ENCODE results near the gene PRDM10.
"Not testable (repeated sequence)": the region's sequence is repeated elsewhere in the genome, so short reads cannot be mapped to it uniquely, and the experiment has no call there.

The PRDM10 gene

DNA sequence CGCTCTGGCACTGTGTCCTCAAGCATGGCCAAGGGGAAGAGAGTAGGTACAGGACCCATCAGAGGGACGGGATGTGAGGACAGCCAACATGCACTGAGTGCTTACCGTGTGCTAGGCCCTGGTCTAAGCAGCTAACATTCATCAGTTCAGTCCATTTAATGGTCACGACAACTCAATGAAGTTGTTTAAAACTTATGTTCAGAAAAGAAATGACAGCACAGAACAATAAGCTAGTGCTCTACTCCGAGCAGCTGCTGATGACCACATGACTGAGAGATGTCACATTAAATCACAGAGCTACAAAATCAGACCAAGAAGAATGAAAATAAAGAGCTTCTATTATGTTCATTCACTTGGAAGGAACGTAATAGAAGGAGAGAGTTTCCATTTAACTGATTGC lies 26.3 kb downstream of the PRDM10 start:
- DNase-seq (ENCODE audit: low read depth in 2 of 2), result no peak

- DNase-seq (ENCODE audit: low read depth in 2 of 2), result no peak
Observed at GRCh38 chr11:129975543-129975942, 27.1 kb downstream of the PRDM10 start.

GRCh38 chr11:129974672-129975071 lies 28.0 kb downstream of the PRDM10 start:
- DNase-seq (ENCODE audit: low read depth in 2 of 2), result no peak

GRCh38 chr11:129974237-129974636 lies 28.4 kb downstream of the PRDM10 start:
- DNase-seq (ENCODE audit: low read depth in 2 of 2), result no peak

DNA sequence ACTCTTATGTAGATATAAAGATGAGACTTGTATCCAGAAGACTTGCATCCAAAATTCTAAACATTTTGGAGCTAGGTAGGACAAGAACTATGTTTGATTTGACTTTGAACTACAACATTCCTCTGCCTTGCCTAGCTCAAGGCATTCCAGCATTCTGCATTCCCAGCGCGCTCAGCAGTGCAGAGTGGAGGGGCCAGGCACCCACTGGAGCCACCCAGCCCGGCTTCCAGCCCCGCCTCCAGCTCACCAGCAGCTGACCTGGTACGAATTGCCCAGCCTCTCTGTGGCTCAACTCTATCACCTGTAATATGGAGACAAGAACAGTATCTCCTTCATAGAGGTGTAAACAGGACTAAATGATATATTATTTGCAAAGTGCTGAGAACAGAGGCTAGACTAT lies 28.8 kb downstream of the PRDM10 start:
- no peak for DNase-seq (ENCODE audit: low read depth in 2 of 2)

DNA sequence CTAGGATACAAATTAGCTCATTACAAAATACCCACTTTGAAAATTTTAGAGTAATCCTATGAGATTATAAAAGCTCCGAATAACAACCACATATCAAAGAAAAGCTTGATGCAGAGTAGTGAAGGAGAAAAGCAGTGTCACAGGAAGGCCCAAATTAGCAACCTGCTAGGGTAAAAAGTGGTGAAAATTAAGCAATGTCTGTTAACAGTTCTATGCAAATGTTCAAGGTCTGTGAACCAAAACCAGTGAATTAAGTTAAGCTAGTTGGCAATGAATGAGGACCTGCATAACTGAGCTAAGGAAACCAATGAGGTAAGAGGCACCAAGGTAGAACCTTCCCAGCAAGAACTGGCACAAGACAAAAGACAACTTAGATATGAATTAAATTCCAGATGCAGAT lies 29.6 kb downstream of the PRDM10 start:
- DNase-seq (ENCODE audit: low read depth in 2 of 2), result no peak

DNA sequence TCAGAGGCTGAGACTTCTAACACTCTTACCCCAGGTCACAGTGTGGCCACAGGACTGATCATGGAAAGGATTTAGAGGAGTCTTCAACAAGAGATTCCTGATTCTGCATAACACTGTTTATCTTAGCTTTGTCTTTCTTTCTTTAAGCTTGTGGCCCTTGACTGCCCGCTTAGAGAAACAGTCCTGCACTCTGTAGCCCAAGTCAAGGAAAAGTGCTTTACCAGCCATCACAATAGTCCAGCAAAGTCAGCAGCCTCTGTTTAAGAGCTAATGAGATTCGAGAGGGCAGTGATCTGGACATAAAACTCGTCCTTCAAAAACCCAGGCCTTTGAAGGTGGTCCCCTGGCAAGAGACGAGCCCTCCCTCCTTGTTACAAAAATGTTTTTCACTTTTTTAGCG lies 30.0 kb downstream of the PRDM10 start:
- no peak for DNase-seq (ENCODE audit: low read depth in 2 of 2)

DNA sequence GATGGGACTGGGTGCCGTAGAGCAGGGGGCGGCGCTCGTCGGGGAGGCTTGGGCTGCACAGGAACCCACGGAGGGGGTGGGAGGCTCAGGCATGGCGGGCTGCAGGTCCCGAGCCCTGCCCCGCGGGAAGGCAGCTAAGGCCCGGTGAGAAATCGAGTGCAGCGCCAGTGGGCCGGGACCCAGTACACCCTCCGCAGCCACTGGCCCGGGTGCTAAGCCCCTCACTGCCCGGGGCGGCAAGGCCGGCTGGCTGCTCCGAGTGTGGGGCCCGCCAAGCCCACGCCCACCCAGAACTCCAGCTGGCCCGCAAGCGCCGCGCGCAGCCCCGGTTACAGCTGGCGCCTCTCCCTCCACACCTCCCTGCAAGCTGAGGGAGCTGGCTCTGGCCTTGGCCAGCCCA lies 30.8 kb downstream of the PRDM10 start:
- not testable (repeated sequence) for DNase-seq (ENCODE audit: low read depth in 2 of 2)

DNA sequence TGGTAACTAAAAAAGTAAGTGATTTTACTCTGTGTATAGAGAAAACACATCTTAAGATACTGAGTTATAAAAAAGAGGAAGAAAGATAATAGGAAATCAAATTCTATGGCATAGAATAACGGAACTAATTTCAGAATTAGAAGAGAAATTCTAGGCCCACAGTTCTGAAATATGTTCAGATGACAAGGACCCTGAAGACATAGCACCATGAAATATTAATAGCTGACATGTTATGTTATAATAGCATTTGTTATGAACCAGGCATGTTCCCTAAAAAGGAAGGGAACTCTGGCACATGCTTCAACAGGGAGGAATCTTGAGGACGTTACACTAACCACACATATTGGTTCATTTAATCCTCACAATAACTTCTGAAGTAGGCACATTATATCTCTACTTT lies 32.7 kb downstream of the PRDM10 start:
- DNase-seq (ENCODE audit: low read depth in 2 of 2), result no peak

DNA sequence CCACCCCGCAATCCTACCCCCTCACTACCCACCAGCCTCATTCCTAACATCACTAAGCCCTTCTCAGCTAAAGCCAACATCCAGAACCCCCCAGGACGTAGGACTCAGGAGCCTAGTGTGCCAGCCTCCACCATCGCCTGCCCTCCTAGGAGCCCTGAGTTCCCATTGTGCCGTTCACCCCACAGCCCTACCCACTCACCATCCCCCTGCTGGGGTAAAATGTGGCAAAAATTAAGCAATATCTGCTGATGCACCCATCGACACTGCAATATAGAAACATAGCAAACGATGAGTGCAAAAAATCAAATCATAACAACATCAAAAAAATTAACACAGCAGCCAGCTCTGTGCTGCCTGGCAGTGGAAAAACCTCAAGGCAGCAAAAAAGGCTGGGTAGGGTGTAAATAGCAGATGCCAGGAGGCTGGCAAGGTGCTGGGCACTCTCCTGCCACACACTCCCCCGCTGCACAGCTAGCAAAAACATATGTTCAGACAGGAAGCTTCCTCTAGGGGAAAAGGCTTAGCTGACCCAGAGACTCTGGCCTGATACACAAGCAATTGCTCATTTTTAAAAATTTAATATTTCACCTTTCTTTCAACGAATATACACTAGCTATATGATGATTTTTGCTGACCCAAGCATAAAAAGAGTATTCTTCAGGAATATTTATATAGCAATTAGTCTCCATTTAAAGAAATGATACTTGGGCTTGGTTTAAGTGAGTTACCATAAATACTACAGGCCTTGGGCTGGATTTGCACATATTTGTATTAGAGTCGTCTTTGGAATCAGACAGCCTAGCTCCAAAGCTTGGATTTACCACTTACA lies 33.8 kb downstream of the PRDM10 start:
- no peak for DNase-seq (ENCODE audit: low read depth in 2 of 2)

DNA sequence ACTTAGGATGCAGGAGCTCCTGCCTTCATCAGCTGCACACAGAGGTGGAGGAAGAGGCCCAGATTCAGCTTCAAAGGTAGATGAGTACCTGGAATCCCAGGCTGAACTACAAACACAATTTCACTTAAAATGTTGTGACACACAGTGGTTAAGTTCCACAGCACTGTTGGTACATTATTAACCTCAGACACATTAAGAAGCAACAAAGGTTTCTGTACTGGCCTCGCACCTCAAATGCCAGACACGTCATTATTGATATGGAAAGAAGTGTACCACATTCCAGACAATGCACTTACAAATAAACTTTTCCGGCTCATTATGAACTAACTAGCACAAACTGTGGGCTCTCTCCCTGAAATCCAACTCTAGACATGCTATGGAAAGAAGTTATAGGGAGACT lies 34.6 kb downstream of the PRDM10 start:
- DNase-seq (ENCODE audit: low read depth in 2 of 2), result no peak

- no peak for DNase-seq (ENCODE audit: low read depth in 2 of 2)
Observed at GRCh38 chr11:129965248-129965647, 37.4 kb downstream of the PRDM10 start.

DNA sequence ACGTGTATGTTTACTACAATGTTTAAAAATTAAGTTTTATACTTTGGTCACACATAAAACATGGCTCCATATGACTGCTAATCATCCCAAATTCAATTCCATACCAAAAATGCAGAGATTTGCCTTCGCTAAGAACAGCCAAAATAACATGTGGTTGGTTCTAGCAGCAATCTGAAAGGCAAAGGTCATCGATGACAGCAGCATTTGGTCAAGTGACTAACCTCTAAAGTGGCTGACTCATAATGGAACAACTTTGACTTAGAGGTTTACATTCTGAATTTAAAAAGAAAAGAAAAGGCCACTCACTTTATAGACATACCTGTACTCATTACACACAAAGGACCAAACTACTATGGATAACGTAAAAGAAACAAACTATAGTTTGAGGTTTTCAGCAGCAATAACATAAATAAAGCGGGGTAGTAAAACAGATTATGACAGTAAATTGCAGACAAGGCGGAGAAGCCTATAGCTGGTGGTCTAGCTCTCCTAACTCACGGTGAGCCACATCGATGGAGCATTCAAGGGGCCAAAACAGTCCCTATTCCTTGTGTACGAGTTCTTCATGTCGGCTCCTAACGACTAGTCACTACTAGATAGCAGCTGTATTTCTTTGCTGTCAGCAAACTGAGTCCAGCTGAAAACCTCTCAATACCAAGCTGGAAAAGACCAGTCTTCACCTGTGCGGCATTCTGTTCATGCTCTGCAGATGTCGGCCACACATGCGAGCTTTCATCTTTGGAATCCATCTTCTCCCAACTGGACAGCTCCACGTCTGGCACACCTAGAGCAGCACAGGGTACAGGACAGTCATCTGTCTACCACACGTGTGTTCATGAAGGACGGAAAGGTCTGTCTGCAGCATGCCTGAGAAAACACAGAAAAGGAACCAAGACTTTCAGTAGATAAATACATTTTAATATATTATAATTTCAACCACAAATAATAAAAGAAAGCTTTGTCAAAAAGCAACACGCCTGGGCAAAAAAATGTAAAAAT lies 42.1 kb downstream of the PRDM10 start:
- no peak for DNase-seq (ENCODE audit: low read depth in 2 of 2)

DNA sequence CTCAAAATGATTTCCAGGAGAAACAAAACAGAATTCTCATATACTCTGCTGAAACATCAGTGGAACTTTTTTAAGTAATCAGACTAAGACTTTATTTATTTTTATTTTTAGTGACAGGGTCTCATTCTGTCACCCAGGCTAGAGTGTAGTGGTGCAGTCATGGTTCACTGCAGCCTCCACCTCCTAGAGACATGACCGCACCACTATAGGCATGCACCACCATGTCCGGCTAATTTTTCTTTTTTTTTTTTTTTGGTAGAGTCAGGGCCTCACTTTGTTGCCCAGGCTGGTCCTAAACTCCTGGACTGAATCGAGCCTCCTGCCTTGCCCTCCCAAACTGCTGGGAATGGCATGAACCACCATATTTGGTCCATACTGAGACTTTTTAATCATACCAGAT lies 42.9 kb downstream of the PRDM10 start:
- DNase-seq (ENCODE audit: low read depth in 2 of 2), result no peak

GRCh38 chr11:129955282-129955681 lies 47.4 kb downstream of the PRDM10 start:
- DNase-seq (ENCODE audit: low read depth in 2 of 2), result no peak

- not testable (repeated sequence) for DNase-seq (ENCODE audit: low read depth in 2 of 2)
Observed at GRCh38 chr11:129954703-129955102, 47.9 kb downstream of the PRDM10 start.

DNA sequence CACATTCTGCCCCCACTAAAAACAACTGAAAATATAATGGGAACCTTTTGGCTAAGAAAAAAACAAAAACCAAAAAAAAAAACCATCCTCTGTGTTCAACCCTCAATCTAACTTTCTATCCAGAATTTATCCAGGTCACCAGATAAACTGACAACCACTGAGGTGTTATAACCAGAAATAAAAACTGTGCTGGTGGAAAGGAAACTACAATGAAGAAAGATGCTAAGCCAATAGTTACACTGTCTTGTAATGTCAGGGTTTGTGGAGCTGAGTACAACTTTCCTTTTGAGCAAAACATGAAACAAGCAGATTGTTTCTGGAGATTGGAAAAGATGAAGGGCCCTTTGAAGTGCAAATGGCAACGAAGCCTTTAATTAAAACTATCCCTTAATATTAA lies 50.8 kb downstream of the PRDM10 start:
- no peak for DNase-seq (ENCODE audit: low read depth in 2 of 2)

DNA sequence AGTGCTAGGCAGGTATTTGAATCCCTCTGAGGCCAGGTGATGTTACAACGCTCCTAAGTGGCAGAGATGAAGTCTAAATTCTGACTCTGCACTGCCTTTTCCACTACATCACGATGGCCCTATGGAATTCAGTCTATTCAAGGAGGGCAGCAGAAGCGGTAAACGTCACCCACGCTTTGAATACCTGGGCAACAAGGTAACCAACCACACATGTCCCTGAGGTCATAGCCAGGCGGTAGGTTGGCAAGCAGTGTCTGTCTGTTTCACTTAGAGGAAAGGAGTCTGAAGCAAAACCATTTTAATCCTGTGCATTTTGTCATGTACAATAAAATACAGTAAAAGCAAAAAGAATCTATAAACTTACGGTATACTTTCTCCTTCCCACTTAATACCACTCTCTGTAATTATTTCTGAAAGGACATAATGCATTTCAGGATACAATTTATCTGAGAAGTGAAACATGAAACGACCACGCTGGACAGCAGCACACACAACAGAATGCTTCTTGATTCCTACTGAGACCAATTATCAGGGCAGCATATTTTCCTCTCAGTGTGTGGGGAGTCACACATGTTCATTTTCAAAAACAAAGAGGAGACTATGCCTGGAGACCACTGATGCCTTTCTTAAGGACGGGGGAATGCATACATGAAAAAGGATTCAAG lies 51.3 kb downstream of the PRDM10 start:
- DNase-seq (ENCODE audit: low read depth in 2 of 2), result no peak

GRCh38 chr11:129950101-129951091 lies 52.2 kb downstream of the PRDM10 start:
- no peak for DNase-seq (ENCODE audit: low read depth in 2 of 2)

- DNase-seq (ENCODE audit: low read depth in 2 of 2), result no peak
Observed at GRCh38 chr11:129948926-129949466, 53.6 kb downstream of the PRDM10 start.

- DNase-seq (ENCODE audit: low read depth in 2 of 2), result no peak
Observed at GRCh38 chr11:129947474-129947873, 55.2 kb downstream of the PRDM10 start.

Measured in stimulated activated CD4-positive, alpha-beta T cell treated with anti-CD3 and anti-CD28 coated beads, Interleukin-12 subunit alpha, Interleukin-12 subunit beta, amount 100 ng/mL, for 24 hours (primary cell).